HG03064 (cell line): ENCODE measurements around the gene ALPK3.

ENCODE experiments used
- ATAC-seq: cut with Tn5 transposase; IDR thresholded peaks from one replicate; pipeline ENCODE4 v1.9.1; 2021; ENCODE audit warnings: low read depth; ENCODE audit not compliant: unreplicated experiment

Gene ALPK3

GRCh38 chr15:84816694-84817465 lies at the start of gene ALPK3:
TSS of gene ALPK3 (plus strand) at chr15:84817356. CDS start at chr15:84817453, 97 bp downstream.
- ATAC-seq: no peak

- no peak for ATAC-seq
Measured at GRCh38 chr15:84772031-84772430, 45.1 kb upstream of the ALPK3 start.

GRCh38 chr15:84772467-84772866 lies 44.7 kb upstream of the ALPK3 start:
- no peak for ATAC-seq

- ATAC-seq: no peak
Measured at GRCh38 chr15:84773716-84774115, 43.4 kb upstream of the ALPK3 start.

- no peak for ATAC-seq
Measured at GRCh38 chr15:84775867-84776449, 41.2 kb upstream of the ALPK3 start.

GRCh38 chr15:84778194-84778593 lies 39.0 kb upstream of the ALPK3 start:
- no peak for ATAC-seq

- ATAC-seq: no peak
Measured at GRCh38 chr15:84780492-84780891, 36.7 kb upstream of the ALPK3 start.

- ATAC-seq: no peak
Measured at GRCh38 chr15:84781495-84781894, 35.7 kb upstream of the ALPK3 start.

GRCh38 chr15:84782346-84782745 lies 34.8 kb upstream of the ALPK3 start:
- no peak for ATAC-seq

- no peak for ATAC-seq
Measured at GRCh38 chr15:84783493-84784251, 33.5 kb upstream of the ALPK3 start.

GRCh38 chr15:84784262-84784661 lies 32.9 kb upstream of the ALPK3 start:
- no peak for ATAC-seq

GRCh38 chr15:84785053-84785452 lies 32.1 kb upstream of the ALPK3 start:
- ATAC-seq: no peak

- no peak for ATAC-seq
Measured at GRCh38 chr15:84788500-84788899, 28.7 kb upstream of the ALPK3 start.

- no peak for ATAC-seq
Measured at GRCh38 chr15:84789762-84790161, 27.4 kb upstream of the ALPK3 start.

GRCh38 chr15:84790676-84791075 lies 26.5 kb upstream of the ALPK3 start:
- no peak for ATAC-seq

- ATAC-seq: no peak
Measured at GRCh38 chr15:84791763-84792162, 25.4 kb upstream of the ALPK3 start.

GRCh38 chr15:84793431-84794161 lies 23.6 kb upstream of the ALPK3 start:
- ATAC-seq: no peak

- no peak for ATAC-seq
Measured at GRCh38 chr15:84794162-84794547, 23.0 kb upstream of the ALPK3 start.

GRCh38 chr15:84795186-84795585 lies 22.0 kb upstream of the ALPK3 start:
- ATAC-seq: no peak

- ATAC-seq: no peak
Measured at GRCh38 chr15:84797212-84797611, 19.9 kb upstream of the ALPK3 start.

GRCh38 chr15:84797801-84798200 lies 19.4 kb upstream of the ALPK3 start:
- no peak for ATAC-seq
